Muscle of back (tissue), 11 donors: ENCODE data around the gene BCAR3. TPM values are rescaled to one million over a fixed set of nuclear protein-coding genes. Genes with fewer than 3 reads are reported as not detected.
A peak's percentile ranks its signal among the peaks of the same experiment; 100 is the strongest.
"Not testable (repeated sequence)": the region's sequence is repeated elsewhere in the genome, so short reads cannot be mapped to it uniquely, and the experiment has no call there.

Source experiments
- DNase-seq, 3 donors: peaks; one replicate each; pipeline versions ENCODE4 v3.0.0 to v3.0.0-alpha.2; 2013
- polyA plus RNA-seq, 10 donors: library from polyadenylated mRNA; unstranded; fragments of 120-200 nt; gene quantifications; one replicate each; pipeline ENCODE4 v1.2.1, GENCODE V29; 2013; ENCODE audit not compliant: insufficient read length in 10 of 10

The BCAR3 gene
- polyA plus RNA-seq, 10 donors, result 13.5 to 20.5 (median 17.1) TPM

GRCh38 chr1:93671099-93671621 lies 10.5 kb downstream of the BCAR3 start:
- DNase-seq, result no peak

- DNase-seq, result peak in 1 of 3 donors; percentile 22
Measured at GRCh38 chr1:93670141-93670540, 11.5 kb downstream of the BCAR3 start.

GRCh38 chr1:93669369-93669768 lies 12.3 kb downstream of the BCAR3 start:
- peak in 1 of 3 donors; percentile 30 for DNase-seq

- no peak for DNase-seq
Measured at GRCh38 chr1:93668951-93669350, 12.7 kb downstream of the BCAR3 start.

- DNase-seq, result peak in 2 of 3 donors; percentile 38 to 64
Measured at GRCh38 chr1:93668121-93668520, 13.5 kb downstream of the BCAR3 start.

GRCh38 chr1:93667642-93668041 lies 14.0 kb downstream of the BCAR3 start:
- DNase-seq, result no peak

- DNase-seq, result no peak
Measured at GRCh38 chr1:93666613-93667384, 14.8 kb downstream of the BCAR3 start.

GRCh38 chr1:93665015-93665414 lies 16.6 kb downstream of the BCAR3 start:
- DNase-seq, result no peak

- no peak for DNase-seq
Measured at GRCh38 chr1:93663208-93663614, 18.4 kb downstream of the BCAR3 start.

- DNase-seq, result no peak
Measured at GRCh38 chr1:93662481-93663207, 19.0 kb downstream of the BCAR3 start.

GRCh38 chr1:93661829-93662474 lies 19.7 kb downstream of the BCAR3 start:
- DNase-seq, result no peak

GRCh38 chr1:93661341-93661740 lies 20.3 kb downstream of the BCAR3 start:
- not testable (repeated sequence) for DNase-seq

GRCh38 chr1:93659822-93660503 lies 21.7 kb downstream of the BCAR3 start:
- DNase-seq, result peak in 1 of 3 donors; percentile 61

GRCh38 chr1:93658188-93658587 lies 23.4 kb downstream of the BCAR3 start:
- DNase-seq, result no peak

- no peak for DNase-seq
Measured at GRCh38 chr1:93656491-93656890, 25.1 kb downstream of the BCAR3 start.

GRCh38 chr1:93653656-93654055 lies 28.0 kb downstream of the BCAR3 start:
- no peak for DNase-seq

GRCh38 chr1:93652323-93652949 lies 29.2 kb downstream of the BCAR3 start:
- DNase-seq, result no peak

- no peak for DNase-seq
Measured at GRCh38 chr1:93651695-93652094, 29.9 kb downstream of the BCAR3 start.

- DNase-seq, result not testable (repeated sequence)
Measured at GRCh38 chr1:93650159-93650558, 31.5 kb downstream of the BCAR3 start.

GRCh38 chr1:93649231-93649630 lies 32.4 kb downstream of the BCAR3 start:
- DNase-seq, result no peak

- no peak for DNase-seq
Measured at GRCh38 chr1:93648656-93649055, 33.0 kb downstream of the BCAR3 start.
